NOMO-1 treated with dmso at 0.1 percent for 144 hours (cell line): ENCODE results near the gene ADGRG6.
"Not testable (repeated sequence)": the region's sequence is repeated elsewhere in the genome, so short reads cannot be mapped to it uniquely, and the experiment has no call there.

Experiments used
- DNase-seq: peaks from one replicate; lab custom pipeline; 2025; ENCODE audit not compliant: unreplicated experiment; lab: John Stamatoyannopoulos, UW

Gene ADGRG6

DNA sequence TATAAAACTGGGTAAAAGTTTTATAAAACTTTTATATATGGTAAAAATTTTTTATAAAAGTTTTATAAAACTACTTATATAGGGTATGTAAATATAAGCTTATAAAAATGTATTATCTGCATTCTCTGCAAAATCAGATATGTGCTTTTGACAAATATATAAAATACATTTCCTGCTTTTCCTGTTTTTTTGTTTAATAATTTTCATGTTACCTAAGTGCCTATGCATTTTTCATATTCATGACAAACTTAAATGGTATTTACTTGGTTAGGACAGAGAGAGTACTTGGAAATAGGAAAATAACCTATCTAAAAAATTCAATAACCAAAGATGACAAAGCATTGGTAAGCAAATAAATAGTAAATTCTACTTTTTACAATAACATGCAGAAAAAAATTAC, 41.2 kb downstream of the ADGRG6 start:
- no peak for DNase-seq

DNA sequence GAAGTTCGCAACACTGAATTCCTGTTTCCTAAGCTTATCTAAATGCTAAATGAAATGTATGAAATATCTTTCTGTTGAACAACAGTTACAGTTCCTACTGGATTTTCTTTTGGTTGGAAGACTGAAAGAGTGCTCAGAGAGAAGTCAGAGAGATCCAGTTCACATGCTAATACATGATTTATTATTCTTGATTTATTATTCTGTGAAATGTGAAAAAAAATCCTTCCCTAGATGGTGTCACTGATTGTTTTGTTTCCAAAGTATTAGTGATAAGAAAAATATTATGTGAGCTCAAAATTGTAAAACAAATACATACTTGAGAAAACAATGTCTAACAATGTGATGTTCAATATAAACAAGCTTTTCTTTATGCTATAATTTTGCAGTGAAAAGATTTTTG, 42.1 kb downstream of the ADGRG6 start:
- no peak for DNase-seq

DNA sequence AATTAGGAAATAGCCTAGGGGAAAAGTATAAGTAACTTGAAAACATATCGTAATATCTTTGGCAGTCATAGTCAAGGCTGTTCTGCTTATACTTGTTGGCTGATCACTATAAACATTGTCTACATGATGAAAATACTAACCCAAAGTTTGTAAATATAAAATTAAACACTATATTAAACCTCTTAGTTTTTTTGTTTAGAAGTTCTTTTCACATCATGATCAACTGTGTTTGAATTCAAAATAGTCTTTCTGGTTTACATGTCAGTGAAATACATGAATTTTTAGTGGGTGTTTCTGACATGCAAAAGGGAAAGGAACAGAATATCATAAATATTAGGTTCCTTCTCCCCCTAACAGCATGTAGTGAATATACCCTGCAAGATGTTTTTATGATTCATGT, 43.5 kb downstream of the ADGRG6 start:
- DNase-seq = no peak

DNA sequence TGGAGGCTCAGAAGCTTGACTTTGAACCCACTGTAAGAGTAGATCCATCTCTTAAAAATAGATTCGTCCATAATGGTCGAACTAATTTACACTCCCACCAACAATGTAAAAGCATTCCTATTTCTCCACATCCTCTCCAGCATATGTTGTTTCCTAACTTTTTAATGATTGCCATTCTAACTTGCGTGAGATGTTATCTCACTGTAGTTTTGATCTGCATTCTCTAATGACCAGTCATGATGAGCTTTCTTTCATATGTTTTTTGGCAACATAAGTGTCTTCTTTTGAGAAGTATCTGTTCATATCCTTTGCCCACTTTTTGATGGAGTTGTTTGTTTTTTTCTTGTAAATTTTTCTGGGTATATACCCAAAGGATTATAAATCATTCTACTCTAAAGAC, 44.4 kb downstream of the ADGRG6 start:
- not testable (repeated sequence) for DNase-seq

DNA sequence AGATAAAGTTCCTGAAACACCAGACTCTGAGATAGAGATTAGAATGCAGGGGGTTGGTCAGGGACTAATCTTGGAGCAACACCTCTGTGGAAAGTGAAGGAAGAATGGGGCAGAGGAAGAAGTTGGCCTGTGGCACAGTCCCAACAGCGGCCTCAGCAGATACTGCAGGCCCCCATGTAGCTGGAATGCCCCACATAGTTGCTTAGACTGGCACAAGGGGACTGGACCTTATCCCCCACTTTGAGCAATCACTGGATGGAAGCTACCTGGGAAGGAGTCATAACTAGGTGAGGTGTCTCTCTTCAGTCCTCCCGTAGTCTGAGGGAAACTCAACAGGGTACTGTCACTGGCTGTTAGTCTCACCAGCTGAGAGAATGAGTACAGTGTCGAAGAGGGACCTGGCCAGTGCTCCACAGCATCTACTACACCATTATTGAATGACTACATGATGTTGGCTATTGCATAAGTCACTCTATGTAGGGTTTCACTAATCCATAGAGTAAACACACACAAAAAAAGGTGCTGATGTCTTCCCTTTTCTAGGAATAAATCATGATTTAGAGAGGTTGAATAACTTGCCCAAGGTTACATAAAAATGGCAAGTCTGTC, 47.5 kb downstream of the ADGRG6 start:
- DNase-seq = no peak

DNA sequence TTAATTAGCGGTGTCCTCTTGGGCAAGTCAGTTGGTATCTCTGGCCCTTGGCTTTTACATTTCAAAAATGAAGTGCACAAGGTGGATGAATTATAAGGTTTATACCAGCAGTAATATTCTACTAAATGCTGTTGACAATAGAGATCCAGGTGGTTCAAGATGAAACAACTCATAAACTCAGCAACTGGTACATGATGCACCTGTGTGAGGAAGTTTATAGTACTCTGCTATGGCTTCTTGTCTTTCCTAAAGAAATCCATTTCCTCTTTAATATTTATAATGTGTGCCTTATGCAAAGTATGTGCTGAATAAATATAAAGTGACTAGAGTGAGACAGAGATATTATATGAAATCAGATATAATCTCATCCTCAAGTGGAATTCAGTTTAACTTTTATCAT, 48.5 kb downstream of the ADGRG6 start:
- no peak for DNase-seq

DNA sequence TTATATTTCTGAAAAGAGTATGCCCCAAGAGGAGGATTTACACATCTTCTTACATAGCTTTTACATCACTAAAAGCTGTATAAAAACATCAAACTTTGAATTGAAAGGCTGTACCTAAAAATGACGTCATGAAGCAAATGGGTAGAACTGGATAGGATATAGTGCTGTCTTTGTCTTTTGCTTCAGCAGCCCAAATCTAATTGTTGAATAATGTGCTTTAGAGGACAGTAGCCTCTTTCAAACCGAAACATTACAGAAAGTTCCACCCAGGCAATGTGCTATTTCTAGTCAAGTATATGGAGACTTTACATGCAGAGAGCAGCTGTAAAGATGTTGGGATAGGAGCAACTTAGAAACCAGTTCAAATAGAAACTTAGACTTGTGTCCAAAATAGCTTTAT, 51.9 kb downstream of the ADGRG6 start:
- DNase-seq = no peak

DNA sequence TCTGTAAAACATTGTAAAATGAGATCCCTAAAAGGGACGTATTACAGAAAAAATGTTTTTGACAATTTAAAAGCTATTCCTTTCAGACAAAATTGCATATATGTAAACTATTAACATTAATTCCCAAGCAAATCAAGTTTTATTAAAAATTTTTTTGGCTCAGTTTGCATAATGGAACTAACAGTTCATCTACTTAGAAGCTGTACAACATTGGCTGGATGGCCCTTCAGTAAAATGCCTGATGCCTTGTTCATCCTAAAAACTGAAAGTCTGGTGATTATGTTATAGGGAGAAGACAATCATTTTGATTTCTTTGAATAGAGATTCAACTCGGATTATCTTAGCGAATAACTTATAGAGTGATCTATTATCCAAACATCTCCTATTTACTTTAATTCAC, 52.8 kb downstream of the ADGRG6 start:
- DNase-seq = no peak

DNA sequence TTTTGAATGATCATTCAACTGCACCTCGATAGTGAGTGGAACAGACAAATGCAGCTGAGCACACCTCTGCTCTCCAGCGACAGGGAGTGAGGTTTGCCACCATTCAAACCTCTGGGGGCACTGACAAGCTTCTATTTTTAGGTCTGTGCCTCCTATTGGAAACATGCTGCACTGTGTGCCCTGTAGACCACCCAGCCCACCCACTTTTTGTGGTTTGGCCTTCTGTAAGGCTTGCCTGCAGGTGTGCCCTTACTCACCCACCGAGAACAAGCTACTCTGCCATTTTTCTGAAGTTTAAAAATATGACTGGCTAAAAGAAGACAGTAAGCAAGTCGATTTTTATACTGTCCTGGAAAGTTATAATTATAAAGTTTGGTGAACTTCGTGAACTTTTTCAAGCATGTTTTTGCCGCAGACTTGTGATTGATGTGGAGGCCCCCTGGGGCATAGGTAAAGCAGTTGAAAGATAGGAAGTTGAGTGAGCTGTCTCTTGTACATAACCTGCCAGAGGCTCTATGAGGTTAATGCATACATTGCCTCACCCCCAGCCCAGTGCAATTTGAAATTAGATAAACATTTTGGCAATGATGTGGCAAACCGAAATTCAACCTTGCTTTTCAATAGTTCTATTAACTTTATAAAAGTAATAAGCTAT, 53.8 kb downstream of the ADGRG6 start:
- DNase-seq = no peak

DNA sequence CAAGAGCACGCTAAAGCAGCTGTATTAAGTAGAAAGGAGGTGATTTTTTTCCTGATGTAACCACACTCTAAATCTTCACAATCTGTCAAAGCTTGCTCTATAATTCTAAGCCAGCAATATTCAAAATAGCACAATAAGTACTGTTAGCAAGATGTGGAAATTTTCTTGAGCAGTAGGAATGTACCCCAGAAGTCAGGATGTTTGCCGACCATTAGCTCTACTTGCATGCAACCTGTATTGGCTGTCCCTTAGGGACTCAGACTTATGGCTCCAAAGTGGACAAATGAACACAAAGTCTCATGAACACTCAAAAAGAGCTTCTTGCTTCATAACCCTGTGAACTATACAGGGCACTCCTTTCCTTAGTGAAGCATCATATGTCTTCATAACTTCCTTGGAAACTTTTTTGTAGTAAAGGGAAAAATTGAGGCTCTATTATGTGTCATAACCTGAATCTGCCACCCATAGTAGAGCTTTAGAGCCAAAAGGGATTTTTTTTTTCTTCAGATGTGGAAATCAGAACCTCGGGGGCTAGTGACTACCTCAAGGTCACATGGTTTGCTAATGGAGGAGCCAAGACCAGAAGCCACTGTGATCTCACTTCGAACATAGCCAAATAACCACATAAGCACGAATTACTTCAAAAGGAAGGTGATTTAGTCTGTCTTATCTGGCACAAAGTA, 54.5 kb downstream of the ADGRG6 start:
- no peak for DNase-seq

DNA sequence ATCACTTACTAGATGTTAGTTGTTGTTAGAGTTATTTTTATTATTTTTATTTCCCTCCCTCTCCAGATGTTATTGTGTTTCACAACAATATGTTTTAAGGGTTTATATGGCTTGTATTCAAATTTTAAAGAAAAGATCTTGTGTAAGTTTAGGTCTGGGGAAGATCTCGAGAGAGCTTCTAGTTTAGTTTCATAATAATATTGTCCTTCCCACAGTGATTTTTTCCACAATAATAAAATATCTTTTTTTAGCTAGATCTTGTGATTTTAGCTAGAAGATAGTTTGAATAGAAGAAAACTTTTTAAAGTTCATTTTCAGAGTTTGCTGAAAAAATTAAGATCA, 55.0 kb downstream of the ADGRG6 start:
- DNase-seq = no peak

DNA sequence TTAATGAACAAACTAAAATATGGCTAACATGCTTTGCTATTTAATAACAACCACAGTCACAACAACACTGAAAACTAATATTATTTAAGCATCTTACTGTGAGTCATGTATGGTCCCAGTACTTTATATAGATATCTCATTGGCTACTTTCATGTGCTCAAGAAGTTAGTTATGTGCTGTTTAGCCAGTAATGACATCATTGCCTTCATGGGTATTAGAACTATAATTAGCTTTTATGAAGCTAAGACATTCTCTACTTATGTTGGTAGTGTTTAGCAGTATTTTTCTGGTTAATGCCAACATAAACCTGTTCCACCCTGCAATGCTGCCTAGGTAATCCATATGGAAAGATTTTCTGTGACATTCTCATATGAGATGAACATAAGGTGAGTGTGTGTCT, 56.1 kb downstream of the ADGRG6 start:
- no peak for DNase-seq

DNA sequence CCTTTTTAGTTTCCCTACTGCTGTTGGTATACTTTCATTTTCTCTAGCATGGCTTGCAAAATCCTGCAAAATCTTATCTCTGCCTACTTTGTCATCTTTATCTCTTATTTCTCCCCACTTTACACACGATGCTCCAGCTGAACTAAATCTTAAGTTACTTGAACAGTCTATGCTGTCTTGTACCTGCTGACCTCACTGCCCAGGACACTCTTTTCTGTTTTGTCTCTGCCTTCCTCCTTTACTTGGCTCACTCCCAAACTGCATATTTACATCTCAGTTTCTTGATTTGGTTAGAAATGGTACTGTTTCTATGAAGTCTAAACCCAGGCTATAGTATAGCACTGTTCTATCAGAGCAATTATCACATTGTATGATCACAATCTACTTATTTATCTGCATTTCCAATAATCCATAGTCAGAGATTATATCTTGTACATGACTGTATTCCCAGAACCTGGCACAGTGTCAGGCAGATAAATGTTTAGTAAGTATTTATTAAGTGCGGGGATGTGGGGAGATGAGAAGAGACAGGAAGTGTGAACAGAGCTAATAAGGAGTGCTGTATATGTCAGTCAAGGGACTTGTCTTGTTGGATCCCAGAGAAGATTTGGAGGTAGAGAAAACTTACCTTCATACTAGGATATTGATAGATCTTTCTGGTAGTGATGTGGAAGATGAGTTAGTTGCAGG, 57.6 kb downstream of the ADGRG6 start:
- DNase-seq = no peak

DNA sequence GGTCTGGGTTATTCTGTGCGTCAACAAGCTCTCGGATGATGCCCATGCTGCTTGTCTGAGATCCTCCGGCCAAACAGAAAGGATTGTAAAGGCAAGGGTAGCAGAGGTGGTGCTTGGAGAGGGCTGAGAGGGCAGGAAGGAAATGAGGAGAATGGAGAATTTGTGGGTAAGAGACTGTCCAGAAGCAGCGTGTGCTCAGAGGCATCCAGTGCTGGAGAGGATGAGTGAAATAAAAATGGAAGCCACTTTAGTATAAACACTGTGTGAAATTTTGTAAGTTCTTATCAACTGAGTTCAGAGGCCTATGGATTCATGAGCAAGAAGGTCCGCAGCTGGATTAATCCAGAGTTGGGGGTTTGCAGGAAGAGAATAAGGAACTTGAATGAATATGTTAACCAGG, 59.5 kb downstream of the ADGRG6 start:
- DNase-seq = no peak

DNA sequence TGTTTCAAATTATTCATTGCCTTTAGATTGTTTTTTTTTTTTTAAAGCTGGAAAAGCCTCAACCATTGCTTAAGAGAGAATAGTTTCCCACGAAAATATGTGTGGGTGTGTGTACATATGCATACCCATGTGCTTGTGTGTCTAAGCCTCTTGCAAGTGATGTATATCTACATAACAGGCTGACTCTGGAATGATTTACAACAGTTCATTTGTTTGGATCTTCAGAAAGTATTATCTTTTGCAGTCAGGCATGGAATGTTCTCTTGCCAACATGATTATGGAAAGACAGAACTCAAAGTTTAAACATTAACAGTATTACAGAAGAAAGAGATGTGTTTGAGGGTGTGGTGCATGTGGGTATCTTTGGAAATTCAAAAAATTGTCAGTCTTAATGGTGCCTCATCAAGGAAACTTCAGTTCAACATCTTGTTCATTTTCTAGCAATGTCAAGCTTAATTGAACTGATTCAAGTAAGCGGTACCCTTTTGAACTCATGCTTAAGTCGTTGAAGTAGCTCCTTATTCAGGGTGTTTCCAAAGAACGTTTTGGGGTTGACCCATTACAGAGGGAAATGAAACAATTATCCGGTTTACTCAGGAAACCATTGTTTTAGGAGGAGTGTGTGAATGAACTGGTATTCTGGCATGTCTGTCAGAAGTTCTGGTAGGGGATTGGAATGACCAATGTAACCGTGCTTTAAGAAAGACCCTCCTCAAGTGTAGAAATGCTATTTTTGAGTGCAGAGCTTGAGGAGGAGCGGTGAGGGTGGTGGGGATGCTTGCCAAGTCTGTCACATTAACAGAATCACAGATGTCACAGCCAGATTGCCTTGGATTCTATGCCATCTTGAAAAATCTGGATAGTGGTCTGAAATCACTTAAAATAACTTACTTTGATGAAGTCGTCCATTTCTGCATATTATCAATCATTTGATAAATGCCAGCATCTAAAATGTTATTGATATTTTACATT, 60.3 kb downstream of the ADGRG6 start:
- no peak for DNase-seq

DNA sequence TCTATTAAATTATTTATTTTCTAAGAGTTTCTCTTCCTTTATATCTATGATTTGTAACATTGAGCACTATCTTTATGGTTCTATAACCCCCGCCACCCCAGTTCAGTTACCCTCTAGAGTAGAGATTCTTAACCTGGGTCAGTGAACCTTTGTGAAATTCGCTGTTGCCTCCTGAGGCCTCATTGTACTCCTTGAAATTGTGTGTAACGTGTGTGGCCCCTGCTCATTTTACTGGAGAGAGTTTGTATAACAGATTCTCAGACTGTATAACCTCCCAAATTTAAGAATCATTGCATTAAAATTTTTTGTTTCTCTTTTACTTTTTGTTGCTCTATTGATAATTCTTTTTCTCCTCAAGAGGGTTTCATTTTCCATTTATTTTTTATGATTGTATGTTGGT, 65.3 kb downstream of the ADGRG6 start:
- no peak for DNase-seq

DNA sequence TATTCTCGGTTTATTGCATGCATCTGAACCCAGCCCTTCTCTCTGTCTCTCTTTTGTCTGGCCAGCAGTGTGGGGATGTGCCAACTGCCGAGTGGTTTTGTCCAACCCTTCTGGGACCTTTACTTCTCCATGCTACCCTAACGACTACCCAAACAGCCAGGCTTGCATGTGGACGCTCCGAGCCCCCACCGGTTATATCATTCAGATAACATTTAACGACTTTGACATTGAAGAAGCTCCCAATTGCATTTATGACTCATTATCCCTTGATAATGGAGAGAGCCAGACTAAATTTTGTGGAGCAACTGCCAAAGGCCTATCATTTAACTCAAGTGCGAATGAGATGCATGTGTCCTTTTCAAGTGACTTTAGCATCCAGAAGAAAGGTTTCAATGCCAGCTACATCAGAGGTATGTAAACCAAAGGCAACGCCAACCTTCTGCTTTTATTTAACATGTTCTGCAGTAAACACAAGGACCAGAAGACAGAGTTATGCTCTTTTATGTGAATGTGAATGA, 65.8 kb downstream of the ADGRG6 start:
- DNase-seq = no peak

DNA sequence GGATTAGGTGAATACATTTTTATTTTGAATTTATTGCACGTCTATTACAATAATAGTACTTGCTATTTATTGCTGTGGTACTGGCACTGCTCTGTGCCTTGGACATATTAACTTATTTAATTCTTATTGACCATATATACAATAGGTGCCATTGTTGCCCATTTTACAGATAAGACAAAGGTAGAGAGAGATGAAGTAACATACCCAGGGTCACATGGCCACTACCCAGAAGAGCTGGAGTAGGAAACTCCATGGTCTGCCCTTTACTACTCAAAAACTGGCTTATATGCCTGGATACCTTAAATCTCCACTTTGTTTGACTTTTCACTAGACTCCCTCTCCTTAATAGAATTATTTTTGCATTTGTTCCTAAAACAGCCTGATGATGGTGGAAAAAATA, 67.5 kb downstream of the ADGRG6 start:
- no peak for DNase-seq

DNA sequence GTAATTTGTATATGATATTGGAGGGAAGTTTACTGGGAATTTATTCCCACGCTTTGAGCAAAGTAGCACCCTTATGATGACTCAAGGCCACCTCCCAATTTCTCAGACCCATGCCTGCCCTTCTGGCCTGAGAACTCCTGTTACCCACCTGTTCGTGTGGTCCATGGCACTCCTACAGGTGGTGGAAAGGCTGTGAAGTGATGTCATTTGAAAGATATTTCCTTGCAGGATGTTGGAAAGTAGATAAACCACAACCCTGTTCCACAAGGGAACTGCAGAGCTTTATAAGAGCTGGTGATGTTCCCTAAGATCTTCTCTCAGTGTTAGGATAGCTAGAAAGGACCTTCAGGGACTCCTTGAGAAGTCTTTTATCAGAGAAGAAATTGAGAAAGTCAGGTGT, 70.5 kb downstream of the ADGRG6 start:
- DNase-seq = no peak

DNA sequence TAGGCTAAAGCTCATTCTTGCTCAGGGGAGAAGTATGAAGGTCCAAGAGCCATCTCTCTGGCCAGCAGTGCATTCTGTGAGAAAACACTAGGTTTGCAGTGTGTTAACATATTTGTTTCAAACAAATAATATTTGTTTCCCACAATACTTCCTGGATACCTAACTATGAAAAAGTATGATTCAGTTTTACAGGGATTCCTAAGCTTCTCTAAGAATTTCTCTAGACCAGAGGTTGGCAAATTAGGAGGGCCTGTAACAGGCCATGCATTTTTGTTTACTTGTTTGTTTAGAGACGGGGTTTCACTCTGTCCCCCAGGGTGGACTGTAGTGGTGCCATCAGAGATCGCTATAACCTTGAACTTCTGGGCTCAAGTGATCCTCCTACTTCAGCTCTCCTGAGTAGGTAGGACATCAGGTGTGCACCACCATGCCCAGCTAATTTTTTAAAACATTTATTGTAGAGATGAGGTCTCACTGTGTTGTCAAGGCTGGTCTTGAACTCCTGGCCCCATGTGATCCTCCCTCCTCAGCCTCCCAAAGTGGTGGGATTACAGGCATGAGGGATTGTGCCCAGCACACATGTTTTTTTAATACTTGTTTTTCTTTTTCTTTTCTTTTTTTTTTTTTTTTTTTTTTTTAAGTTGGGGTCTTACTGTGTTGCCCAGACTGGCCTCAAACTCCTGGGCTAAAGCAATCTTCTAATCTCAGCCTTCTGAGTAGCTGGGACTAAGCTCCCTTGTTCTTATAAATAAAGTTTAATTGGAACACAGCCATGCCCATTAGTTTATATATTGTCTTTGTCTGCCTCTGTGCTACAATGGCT, 71.7 kb downstream of the ADGRG6 start:
- DNase-seq = no peak
